ENCODE results near the gene TP53RK.
"Not testable (repeated sequence)": the region's sequence is repeated elsewhere in the genome, so short reads cannot be mapped to it uniquely, and the experiment has no call there.

TP53RK gene

GRCh38 chr20:46683011-46683667, 6.1 kb downstream of the TP53RK start:
- no peak for DNase-seq (ENCODE audit: low read depth)

GRCh38 chr20:46682063-46682821, 7.0 kb downstream of the TP53RK start:
- DNase-seq (ENCODE audit: low read depth): no peak

- no peak for DNase-seq (ENCODE audit: low read depth)
Observed at GRCh38 chr20:46681032-46681854, 8.0 kb downstream of the TP53RK start.

- no peak for DNase-seq (ENCODE audit: low read depth)
Observed at GRCh38 chr20:46680684-46681031, 8.6 kb downstream of the TP53RK start.

- DNase-seq (ENCODE audit: low read depth): no peak
Observed at GRCh38 chr20:46678516-46678915, 10.7 kb downstream of the TP53RK start.

GRCh38 chr20:46677608-46678007, 11.6 kb downstream of the TP53RK start:
- DNase-seq (ENCODE audit: low read depth): no peak

- DNase-seq (ENCODE audit: low read depth): not testable (repeated sequence)
Observed at GRCh38 chr20:46676649-46677316, 12.5 kb downstream of the TP53RK start.

GRCh38 chr20:46674253-46675083, 14.8 kb downstream of the TP53RK start:
- DNase-seq (ENCODE audit: low read depth): no peak

GRCh38 chr20:46673394-46674252, 15.6 kb downstream of the TP53RK start:
- no peak for DNase-seq (ENCODE audit: low read depth)

- DNase-seq (ENCODE audit: low read depth): no peak
Observed at GRCh38 chr20:46672543-46673148, 16.6 kb downstream of the TP53RK start.

GRCh38 chr20:46671866-46672542, 17.2 kb downstream of the TP53RK start:
- DNase-seq (ENCODE audit: low read depth): no peak

GRCh38 chr20:46670585-46671584, 18.4 kb downstream of the TP53RK start:
- no peak for DNase-seq (ENCODE audit: low read depth)

- DNase-seq (ENCODE audit: low read depth): no peak
Observed at GRCh38 chr20:46670228-46670584, 19.0 kb downstream of the TP53RK start.

- DNase-seq (ENCODE audit: low read depth): no peak
Observed at GRCh38 chr20:46666818-46667515, 22.3 kb downstream of the TP53RK start.

GRCh38 chr20:46666306-46666705, 22.9 kb downstream of the TP53RK start:
- DNase-seq (ENCODE audit: low read depth): no peak

GRCh38 chr20:46665602-46666001, 23.6 kb downstream of the TP53RK start:
- DNase-seq (ENCODE audit: low read depth): no peak

GRCh38 chr20:46663531-46663930, 25.7 kb downstream of the TP53RK start:
- DNase-seq (ENCODE audit: low read depth): no peak

GRCh38 chr20:46661659-46662058, 27.6 kb downstream of the TP53RK start:
- DNase-seq (ENCODE audit: low read depth): no peak

Data from fibroblast of gingiva (primary cell).